ENCODE data around the gene CACUL1.

CACUL1 gene

DNA sequence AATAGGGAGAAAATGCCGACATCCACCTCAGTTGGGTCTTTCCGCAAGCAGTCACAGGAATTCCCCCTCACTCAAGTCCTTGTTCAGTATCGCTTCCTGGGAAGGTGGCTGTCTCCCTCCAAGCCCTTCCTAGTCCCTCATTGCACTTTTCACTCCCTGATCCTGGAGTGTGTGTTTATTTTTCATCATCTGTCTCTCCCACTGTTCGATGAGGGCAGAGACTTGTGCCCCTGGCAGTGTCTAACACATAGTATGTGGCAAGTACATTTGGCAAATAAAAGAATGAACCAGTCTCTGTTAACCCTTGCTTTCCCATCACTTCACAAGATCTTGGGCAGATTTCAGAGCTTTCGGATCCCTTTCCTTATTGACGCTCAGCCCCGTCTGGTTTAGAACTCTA lies 24.0 kb upstream of the CACUL1 start:
- Mint-ChIP-seq H3K36me3 (ENCODE audit: low read depth) (no peaks in the 10 kb centered on the region), H3K27me3 (ENCODE audit: low read depth) (peaks cover 3% of the 10 kb centered on the region), H3K4me3 (no peak overlapping the region), H3K4me1 (ENCODE audit: low read depth) (no peaks in the 10 kb centered on the region), H3K27ac (no peak overlapping the region), H3K9me3 (peaks cover 20% of the 10 kb centered on the region)

DNA sequence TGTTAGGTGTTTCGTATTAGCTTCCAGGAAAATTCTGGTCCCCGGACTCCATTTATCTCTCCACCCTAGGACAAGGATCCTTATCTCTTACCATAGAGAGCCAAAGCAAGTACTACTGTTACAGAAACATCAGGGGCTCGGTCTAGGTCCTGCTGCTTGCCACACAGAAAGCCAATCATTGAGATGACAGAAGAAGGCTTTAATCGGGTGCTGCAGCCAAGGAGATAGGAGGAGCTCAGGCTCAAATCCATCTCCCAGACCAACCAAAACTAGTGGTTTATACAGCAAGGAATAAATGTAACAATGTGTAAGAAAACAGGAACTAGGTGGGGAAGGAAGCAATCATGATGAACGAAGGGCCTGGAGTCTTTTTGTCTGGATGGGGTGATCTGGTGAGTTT lies 22.2 kb upstream of the CACUL1 start:
- Mint-ChIP-seq H3K4me3 (no peak overlapping the region), H3K4me1 (ENCODE audit: low read depth) (no peaks in the 10 kb centered on the region), H3K27me3 (ENCODE audit: low read depth) (peaks cover 6% of the 10 kb centered on the region), H3K9me3 (peaks cover 20% of the 10 kb centered on the region), H3K27ac (no peak overlapping the region), H3K36me3 (ENCODE audit: low read depth) (no peaks in the 10 kb centered on the region)

DNA sequence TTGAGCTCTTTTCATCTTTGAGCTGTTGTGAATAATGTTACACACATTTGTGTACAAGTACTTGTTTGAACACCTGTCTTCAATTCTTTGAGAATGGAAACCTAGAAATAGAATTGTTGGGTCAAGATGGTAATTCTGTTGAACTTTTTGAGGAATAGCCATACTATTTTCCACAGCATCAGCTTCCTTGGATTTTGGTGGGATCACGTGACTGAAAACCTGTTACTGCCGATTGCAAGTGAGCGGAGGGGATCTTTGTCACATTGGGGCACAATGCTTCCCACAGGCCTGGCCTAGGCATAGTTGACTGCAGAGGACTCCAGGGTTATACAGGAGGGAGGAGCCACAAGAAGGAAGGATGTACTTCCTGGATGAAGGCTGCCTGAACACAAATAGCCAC lies 21.3 kb upstream of the CACUL1 start:
- no peak overlapping the region for H3K4me3 Mint-ChIP-seq
- H3K27ac Mint-ChIP-seq, result no peak overlapping the region
- peaks cover 6% of the 10 kb centered on the region for H3K27me3 Mint-ChIP-seq (ENCODE audit: low read depth)
- H3K4me1 Mint-ChIP-seq (ENCODE audit: low read depth), result no peaks in the 10 kb centered on the region
- H3K9me3 Mint-ChIP-seq, result peaks cover 20% of the 10 kb centered on the region
- H3K36me3 Mint-ChIP-seq (ENCODE audit: low read depth), result no peaks in the 10 kb centered on the region

DNA sequence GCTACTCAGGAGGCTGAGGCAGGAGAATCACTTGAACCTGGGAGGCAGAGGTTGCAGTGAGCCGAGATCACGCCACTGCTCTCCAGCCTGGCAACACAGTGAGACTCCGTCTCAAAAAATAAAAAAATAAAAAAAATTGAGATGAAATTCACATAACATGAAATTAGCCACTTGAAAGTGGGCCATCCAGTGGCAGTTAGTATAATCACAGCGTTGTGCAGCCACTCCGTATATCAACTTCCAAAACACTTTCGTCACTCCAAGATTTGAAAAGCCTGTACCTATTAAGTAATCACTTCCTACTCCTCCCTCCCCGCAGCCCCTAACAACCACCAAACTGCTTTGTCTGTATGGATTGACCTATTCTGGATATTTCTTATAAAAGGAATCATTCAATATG lies 20.7 kb upstream of the CACUL1 start:
- Mint-ChIP-seq H3K27me3 (ENCODE audit: low read depth) (peaks cover 6% of the 10 kb centered on the region), H3K27ac (no peak overlapping the region), H3K9me3 (peaks cover 20% of the 10 kb centered on the region), H3K36me3 (ENCODE audit: low read depth) (no peaks in the 10 kb centered on the region), H3K4me1 (ENCODE audit: low read depth) (no peaks in the 10 kb centered on the region), H3K4me3 (no peak overlapping the region)

DNA sequence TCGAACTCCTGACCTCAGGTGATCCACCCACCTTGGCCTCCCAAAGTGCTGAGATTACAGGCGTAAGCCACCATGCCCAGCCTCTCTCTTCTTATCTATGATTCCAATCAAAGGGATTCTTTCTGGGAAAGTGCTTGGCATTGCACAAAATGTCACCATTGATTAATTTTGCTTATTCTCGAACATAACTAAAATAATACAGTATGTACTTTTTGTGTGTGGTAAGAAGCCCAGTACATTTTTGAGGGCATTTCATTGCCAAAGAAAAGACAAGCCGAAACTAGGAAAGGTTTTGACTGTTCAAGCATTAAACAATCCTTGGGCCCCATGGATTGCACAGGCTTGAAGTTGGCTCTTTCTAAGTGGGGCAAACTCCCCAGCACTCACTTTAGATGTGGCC lies 18.3 kb upstream of the CACUL1 start:
- no peaks in the 10 kb centered on the region for H3K36me3 Mint-ChIP-seq (ENCODE audit: low read depth)
- H3K27ac Mint-ChIP-seq, result no peak overlapping the region
- H3K4me1 Mint-ChIP-seq (ENCODE audit: low read depth), result no peaks in the 10 kb centered on the region
- H3K9me3 Mint-ChIP-seq, result peaks cover 14% of the 10 kb centered on the region
- H3K4me3 Mint-ChIP-seq, result no peak overlapping the region
- H3K27me3 Mint-ChIP-seq (ENCODE audit: low read depth), result peaks cover 6% of the 10 kb centered on the region

DNA sequence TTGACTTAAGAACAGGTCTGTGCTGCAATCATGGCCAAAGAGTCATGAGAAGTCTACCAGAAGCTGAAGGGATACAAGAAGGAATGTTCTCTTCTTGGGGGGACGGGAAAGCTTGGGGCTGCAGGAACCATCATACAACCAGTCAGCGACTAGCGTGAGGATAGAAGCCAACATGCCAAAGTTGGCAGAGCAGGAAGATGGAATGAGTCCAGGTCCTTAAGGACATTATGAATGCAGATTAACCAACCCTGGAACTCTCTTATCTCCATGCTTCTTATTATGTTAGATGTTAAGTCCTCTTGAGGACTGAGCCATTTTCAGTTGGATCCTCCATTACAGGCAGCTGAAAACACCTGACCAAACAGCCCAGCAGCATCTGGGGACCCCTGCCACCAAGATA lies 17.2 kb upstream of the CACUL1 start:
- Mint-ChIP-seq H3K9me3 (peaks cover 8% of the 10 kb centered on the region), H3K27me3 (ENCODE audit: low read depth) (peaks cover 6% of the 10 kb centered on the region), H3K27ac (no peak overlapping the region), H3K4me1 (ENCODE audit: low read depth) (no peaks in the 10 kb centered on the region), H3K36me3 (ENCODE audit: low read depth) (no peaks in the 10 kb centered on the region), H3K4me3 (no peak overlapping the region)

DNA sequence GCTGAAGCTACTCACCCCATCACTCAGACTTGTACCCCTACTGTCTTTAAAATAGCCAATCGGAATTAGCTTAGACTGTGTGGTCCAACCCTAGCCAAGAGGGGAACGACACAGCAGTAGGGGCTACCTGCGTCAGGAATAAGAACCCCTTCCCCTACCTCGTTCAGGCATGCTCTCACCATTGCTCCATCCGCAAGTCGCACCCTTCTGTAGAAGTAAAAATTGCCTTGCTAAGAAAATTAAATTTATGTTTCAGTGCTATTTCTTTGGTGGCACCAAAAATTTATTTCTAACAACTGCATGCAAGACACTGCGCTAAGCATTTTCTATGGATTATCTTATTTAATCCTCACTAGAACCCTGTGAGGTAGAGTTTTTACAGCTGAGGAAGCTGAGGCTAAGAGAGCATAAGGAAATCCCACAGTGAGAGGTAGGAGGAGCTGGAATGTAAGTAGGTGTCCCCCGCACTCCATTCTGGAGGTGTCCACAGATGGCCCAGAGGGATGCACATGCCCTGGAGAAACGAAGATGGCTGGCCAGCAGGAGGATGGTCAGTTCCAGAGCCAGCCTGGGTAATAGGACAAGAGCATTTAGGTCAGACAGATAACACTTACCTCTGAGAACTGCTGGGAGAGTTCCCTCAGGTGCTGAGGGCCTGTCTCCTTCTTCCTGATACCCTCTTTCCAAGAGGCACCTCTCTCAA lies 15.3 kb upstream of the CACUL1 start:
- Mint-ChIP-seq H3K27me3 (ENCODE audit: low read depth) (peaks cover 6% of the 10 kb centered on the region), H3K4me1 (ENCODE audit: low read depth) (no peaks in the 10 kb centered on the region), H3K36me3 (ENCODE audit: low read depth) (no peaks in the 10 kb centered on the region), H3K4me3 (no peak overlapping the region), H3K27ac (no peak overlapping the region), H3K9me3 (no peaks in the 10 kb centered on the region)

DNA sequence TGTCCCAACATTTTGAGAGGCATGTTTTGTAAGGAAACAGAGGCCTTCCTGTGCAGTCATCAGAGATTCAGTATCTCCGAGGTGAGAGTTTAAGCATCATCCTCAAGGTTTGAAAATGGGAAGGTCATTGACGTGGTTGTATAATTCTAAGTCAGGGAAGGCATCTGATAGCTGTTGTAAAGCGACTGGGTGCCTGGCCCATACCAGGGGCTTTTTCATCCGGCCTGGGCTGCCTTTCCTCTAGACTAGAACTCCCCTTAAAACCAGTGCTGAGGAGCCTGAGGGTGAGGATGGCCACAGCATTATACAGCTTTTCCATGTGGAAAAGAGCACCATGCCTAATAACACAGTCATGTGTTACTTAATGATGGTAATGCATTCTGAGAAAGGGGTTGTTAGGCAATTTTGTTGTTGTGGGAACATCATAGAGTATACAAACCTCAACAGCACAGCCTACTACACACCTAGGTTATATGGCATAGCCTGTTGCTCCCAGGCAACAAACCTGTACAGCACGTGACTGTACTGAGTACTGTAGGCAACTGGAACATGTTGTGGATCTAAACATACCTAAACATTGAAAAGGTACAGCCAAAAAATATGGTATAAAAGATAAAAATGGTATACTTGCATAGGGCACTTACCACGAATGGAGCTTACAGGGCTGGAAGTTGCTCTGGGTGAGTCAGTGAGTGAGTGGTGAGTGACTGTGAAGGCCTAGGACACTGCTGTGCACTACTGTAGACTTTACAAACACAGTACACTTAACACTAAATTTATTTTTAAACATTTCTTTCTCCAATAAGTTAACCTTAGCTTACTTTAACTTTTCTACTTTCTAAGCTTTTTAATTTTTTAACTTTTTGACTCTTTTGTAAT lies 13.5 kb upstream of the CACUL1 start:
- H3K27me3 Mint-ChIP-seq (ENCODE audit: low read depth), result no peaks in the 10 kb centered on the region
- H3K4me1 Mint-ChIP-seq (ENCODE audit: low read depth), result no peaks in the 10 kb centered on the region
- no peaks in the 10 kb centered on the region for H3K9me3 Mint-ChIP-seq
- no peaks in the 10 kb centered on the region for H3K36me3 Mint-ChIP-seq (ENCODE audit: low read depth)
- no peak overlapping the region for H3K27ac Mint-ChIP-seq
- H3K4me3 Mint-ChIP-seq, result no peak overlapping the region

DNA sequence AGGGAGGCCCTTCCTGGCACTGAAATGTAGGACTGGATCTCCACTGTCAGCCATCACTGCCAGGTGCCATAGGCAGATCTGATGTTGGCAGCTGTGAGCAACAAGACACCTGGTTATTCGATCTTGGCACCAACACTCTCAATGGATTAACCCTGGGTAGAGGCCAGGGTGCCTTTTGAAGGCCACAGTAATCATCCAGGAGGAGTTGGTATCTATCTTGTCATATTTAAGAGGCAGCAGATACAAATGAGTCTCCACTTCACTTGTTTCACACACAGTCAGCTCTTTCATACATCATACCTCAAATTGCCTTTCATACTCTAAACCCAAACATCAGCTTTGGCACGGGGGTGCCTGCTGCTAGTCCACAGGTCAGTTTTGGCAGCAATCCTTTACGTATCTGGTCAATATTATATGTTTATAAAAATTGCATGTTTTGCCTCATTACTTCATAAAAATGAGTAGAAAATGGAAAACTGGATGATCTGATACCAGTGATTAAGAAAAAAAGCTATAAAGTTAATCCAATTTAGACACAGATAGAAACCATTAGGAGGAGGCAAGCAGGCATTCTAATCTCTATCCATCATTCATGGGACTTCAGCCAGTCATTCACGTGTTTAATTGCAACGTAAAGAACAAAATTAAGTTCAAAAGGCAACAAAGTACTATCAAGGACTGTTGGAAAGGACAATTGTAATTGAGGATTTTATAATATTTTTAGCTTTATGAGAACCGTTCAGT lies 12.7 kb upstream of the CACUL1 start:
- Mint-ChIP-seq H3K27me3 (ENCODE audit: low read depth) (no peaks in the 10 kb centered on the region), H3K4me1 (ENCODE audit: low read depth) (no peaks in the 10 kb centered on the region), H3K9me3 (no peaks in the 10 kb centered on the region), H3K36me3 (ENCODE audit: low read depth) (no peaks in the 10 kb centered on the region), H3K27ac (no peak overlapping the region), H3K4me3 (no peak overlapping the region)

DNA sequence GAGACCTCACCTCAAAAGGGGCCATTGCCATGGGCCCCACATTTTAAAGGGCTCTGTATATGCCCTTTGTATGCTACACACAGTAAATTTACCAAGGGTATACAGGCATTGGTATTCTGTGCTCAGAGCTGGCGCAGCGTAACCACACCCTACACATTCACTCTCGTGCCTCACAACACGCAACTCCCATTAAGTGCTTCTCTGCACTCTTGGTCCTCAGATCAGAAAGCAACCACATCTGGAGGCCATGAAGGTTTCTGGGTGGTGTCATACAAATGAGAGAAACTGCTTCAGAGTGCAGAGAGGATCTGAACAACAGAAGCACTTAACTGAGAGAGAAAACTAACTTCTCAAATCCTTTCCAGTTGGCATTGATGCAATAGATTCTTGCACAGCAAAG lies 9.4 kb upstream of the CACUL1 start:
- H3K4me3 Mint-ChIP-seq, result no peak overlapping the region
- no peaks in the 10 kb centered on the region for H3K4me1 Mint-ChIP-seq (ENCODE audit: low read depth)
- H3K36me3 Mint-ChIP-seq (ENCODE audit: low read depth), result no peaks in the 10 kb centered on the region
- H3K27ac Mint-ChIP-seq, result no peak overlapping the region
- H3K27me3 Mint-ChIP-seq (ENCODE audit: low read depth), result no peaks in the 10 kb centered on the region
- H3K9me3 Mint-ChIP-seq, result no peaks in the 10 kb centered on the region

DNA sequence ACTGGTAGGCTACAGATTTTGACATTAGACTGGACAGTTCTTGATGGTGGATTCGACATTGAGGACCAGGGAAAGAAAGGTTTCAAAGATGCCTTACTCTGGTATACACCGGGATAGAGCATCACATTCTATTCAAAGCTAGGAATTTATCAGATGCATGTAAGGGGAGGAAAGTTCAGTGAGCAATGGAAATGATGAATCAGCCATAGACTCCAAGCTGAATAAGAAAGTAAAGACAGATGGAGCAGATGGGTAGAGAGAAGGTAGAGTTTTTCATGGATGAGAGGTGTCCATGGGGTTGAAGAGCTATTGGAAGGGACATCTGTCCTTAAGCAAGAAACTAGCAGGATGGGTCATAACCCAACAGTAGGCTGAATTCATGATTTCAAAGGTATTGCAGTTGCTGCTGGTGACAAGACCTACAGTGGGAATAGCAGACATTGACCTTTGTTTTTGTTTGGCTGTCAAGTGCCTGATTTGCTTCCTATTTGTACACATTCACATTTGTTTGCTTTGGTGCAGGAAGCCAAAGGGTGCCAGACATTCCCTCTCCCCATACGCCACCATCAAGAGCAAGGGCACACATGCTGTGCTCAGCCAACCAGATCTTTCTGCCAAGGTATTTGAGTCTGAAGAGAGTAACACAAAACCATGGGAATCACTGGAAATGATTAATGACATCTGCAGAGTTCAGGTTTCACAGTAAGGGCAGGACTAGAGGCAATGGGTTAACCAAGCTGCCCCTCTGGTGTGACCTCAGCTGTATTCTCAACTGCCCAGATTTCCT lies 8.6 kb upstream of the CACUL1 start:
- Mint-ChIP-seq H3K4me1 (ENCODE audit: low read depth) (no peaks in the 10 kb centered on the region), H3K27ac (no peak overlapping the region), H3K27me3 (ENCODE audit: low read depth) (no peaks in the 10 kb centered on the region), H3K9me3 (no peaks in the 10 kb centered on the region), H3K4me3 (no peak overlapping the region), H3K36me3 (ENCODE audit: low read depth) (no peaks in the 10 kb centered on the region)

DNA sequence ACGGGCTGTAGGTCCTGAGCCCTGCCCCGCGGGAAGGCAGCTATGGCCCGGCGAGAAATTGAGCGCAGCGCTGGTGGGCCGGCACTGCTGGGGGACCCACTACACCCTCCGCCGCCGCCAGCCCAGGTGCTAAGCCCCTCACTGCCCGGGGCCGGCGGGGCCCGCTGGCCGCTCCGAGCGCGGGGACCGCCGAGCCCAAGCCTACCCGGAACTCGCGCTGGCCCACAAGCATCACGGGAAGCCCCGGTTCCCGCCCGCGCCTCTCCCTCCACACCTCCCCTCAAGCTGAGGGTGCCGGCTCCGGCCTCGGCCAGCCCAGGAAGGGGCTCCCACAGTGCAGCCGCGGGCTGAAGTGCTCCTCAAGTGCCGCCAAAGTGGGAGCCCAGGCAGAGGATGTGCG lies 5.5 kb upstream of the CACUL1 start:
- Mint-ChIP-seq H3K4me3 (no peak overlapping the region), H3K4me1 (ENCODE audit: low read depth) (peaks cover 3% of the 10 kb centered on the region), H3K36me3 (ENCODE audit: low read depth) (no peaks in the 10 kb centered on the region), H3K27me3 (ENCODE audit: low read depth) (peaks cover 10% of the 10 kb centered on the region), H3K9me3 (no peaks in the 10 kb centered on the region), H3K27ac (no peak overlapping the region)

DNA sequence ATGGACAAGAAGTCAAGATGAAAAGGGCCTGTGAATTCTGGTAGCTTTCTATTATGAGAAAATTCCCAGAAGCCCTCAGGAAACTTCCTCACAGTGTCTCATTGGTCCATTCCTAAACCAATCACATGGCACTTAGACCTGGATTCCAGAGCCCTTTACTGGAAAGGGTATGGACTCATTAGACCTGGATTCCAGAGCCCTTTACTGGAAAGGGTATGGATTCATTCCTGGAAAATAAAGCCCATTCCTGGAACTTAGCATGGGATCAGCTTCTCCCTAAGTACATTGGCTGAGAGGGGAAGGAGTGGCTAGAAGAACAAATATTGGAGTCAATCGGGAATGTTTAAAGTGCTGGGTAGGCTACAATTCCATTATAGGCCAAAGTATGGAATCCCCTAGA lies 3.7 kb upstream of the CACUL1 start:
- Mint-ChIP-seq H3K9me3 (no peaks in the 10 kb centered on the region), H3K27me3 (ENCODE audit: low read depth) (peaks cover 10% of the 10 kb centered on the region), H3K27ac (no peak overlapping the region), H3K36me3 (ENCODE audit: low read depth) (peaks cover 1% of the 10 kb centered on the region), H3K4me3 (no peak overlapping the region), H3K4me1 (ENCODE audit: low read depth) (peaks cover 9% of the 10 kb centered on the region)

DNA sequence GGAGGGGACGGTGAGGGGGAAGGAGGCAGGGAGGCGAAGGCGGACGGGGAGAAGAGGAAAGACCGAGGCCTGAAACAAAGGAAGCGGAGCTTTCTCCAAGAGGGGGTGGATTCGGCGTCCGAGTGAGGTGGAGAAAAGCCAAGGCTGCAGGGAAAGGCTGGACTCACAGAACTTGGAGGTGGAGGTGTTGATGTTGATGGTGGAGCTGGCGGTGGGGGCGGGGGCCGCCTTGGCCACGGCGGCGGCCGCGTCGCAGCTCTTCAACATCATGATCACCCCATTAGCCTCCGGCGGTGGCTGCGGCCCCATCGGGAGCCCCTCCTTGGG lies 578 bp downstream of the CACUL1 start:
- Mint-ChIP-seq H3K4me3 (peak overlapping the region; percentile 93), H3K27ac (peak overlapping the region; percentile 85), H3K36me3 (ENCODE audit: low read depth) (peaks cover 3% of the 10 kb centered on the region), H3K9me3 (no peaks in the 10 kb centered on the region), H3K4me1 (ENCODE audit: low read depth) (peaks cover 30% of the 10 kb centered on the region), H3K27me3 (ENCODE audit: low read depth) (peaks cover 10% of the 10 kb centered on the region)
